ENCODE results near the gene PITX3.

GRCh38 chr10:102261196-102261595 is 19.9 kb upstream of the PITX3 start:
- TF ChIP-seq CTCF (IDR thresholded peaks at IDR 0.05; ENCODE audit: insufficient read depth, low read depth, low read length) (no peak), EZH2 (IDR thresholded peaks at IDR 0.05; ENCODE audit: insufficient read depth, low read length) (no peak)
